GM12878 (cell line): ENCODE results near the gene LTB.

Experiments used
- CTCF ChIP-seq, 3 experiments: IDR thresholded peaks in 2 of 3; conservative IDR thresholded peaks in 1 of 3; 2 replicates each; pipeline ENCODE4 v1.5.1; 2011; ENCODE audit warnings: low read depth in 3 of 3, low read length in 3 of 3, mild to moderate bottlenecking in 3 of 3, control low read depth in 2 of 3, moderate library complexity in 2 of 3, inconsistent platforms in 1 of 3, mixed read lengths in 1 of 3; ENCODE audit not compliant: control insufficient read depth in 2 of 3, insufficient read depth in 1 of 3; ENCODE audit errors: extremely low read depth in 1 of 3
- EP300 ChIP-seq, 2 experiments: fragments of 150-350 bp in 1 of 2; IDR thresholded peaks; 2 replicates each; pipeline ENCODE4 v1.6.1; 2011 to 2012; ENCODE audit warnings: low read depth in 2 of 2, low read length in 2 of 2, borderline replicate concordance in 1 of 2, improper control_type of control experiment in 1 of 2, inconsistent platforms in 1 of 2; ENCODE audit not compliant: control insufficient read depth in 1 of 2
- HDGF ChIP-seq: fragments of 450-650 bp; IDR thresholded peaks from 2 replicates; pipeline ENCODE4 v1.6.1; 2016; ENCODE audit warnings: antibody characterized with exemption
- POLR2A ChIP-seq: IDR thresholded peaks from 2 replicates; pipeline ENCODE4 v1.6.1; 2011; ENCODE audit warnings: low read depth, mild to moderate bottlenecking, low read length
- POLR2AphosphoS5 ChIP-seq: IDR thresholded peaks from 2 replicates; pipeline ENCODE4 v1.6.1; 2011; ENCODE audit warnings: mild to moderate bottlenecking, low read length, inconsistent platforms
- USF2 ChIP-seq: IDR thresholded peaks from 2 replicates; pipeline ENCODE4 v1.6.1; 2011; ENCODE audit warnings: low read depth, low read length, improper control_type of control experiment, borderline replicate concordance
- TF ChIP-seq, protein P1 (sequence below): IDR thresholded peaks from 2 replicates; pipeline ENCODE4 v1.6.1; 2012; ENCODE audit warnings: mild to moderate bottlenecking, low read depth, low read length

- TF ChIP-seq CTCF (IDR thresholded peaks at IDR 0.05 in 2 of 3, conservative IDR thresholded peaks at IDR 0.05 in 1 of 3; ENCODE audit: control insufficient read depth in 2 of 3, extremely low read depth in 1 of 3, insufficient read depth in 1 of 3, low read depth in 3 of 3, low read length in 3 of 3) (no peak), HDGF (no peak), POLR2A (no peak), POLR2AphosphoS5 (no peak), USF2 (no peak), EP300 (IDR thresholded peaks at IDR 0.05; ENCODE audit: borderline replicate concordance in 1 of 2, control insufficient read depth in 1 of 2, low read depth in 2 of 2, low read length in 2 of 2) (no peak)
- TF ChIP-seq, protein P1, sequence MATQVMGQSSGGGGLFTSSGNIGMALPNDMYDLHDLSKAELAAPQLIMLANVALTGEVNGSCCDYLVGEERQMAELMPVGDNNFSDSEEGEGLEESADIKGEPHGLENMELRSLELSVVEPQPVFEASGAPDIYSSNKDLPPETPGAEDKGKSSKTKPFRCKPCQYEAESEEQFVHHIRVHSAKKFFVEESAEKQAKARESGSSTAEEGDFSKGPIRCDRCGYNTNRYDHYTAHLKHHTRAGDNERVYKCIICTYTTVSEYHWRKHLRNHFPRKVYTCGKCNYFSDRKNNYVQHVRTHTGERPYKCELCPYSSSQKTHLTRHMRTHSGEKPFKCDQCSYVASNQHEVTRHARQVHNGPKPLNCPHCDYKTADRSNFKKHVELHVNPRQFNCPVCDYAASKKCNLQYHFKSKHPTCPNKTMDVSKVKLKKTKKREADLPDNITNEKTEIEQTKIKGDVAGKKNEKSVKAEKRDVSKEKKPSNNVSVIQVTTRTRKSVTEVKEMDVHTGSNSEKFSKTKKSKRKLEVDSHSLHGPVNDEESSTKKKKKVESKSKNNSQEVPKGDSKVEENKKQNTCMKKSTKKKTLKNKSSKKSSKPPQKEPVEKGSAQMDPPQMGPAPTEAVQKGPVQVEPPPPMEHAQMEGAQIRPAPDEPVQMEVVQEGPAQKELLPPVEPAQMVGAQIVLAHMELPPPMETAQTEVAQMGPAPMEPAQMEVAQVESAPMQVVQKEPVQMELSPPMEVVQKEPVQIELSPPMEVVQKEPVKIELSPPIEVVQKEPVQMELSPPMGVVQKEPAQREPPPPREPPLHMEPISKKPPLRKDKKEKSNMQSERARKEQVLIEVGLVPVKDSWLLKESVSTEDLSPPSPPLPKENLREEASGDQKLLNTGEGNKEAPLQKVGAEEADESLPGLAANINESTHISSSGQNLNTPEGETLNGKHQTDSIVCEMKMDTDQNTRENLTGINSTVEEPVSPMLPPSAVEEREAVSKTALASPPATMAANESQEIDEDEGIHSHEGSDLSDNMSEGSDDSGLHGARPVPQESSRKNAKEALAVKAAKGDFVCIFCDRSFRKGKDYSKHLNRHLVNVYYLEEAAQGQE = no peak
Measured at GRCh38 chr6:31541059-31541657, 41.1 kb downstream of the LTB start.
